Measurements from ENCODE around the gene SOX13.
A peak's percentile ranks its signal among the peaks of the same experiment; 100 is the strongest.
"Not testable (repeated sequence)": the region's sequence is repeated elsewhere in the genome, so short reads cannot be mapped to it uniquely, and the experiment has no call there.

The SOX13 gene

DNA sequence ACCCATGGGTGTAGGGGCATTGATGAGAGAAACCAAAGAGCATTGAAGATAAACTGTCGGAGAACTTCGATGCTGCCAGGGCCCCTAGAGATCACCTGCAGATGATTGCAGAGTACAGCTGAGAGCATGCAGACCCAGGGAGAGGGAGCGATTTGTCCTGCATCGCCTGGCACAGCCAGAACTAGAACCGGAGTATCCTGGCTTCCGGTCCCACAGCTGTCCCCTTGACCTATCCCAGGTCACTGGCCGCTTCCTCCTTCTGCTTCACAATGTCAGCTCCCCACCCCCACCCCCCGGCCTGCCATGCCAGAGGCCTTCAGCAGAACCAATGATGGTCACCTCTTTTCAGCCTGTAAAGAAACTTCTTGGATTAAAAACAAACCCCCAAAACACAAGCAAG lies 29.2 kb upstream of the SOX13 start:
- Histone ChIP-seq H3K27me3 (ENCODE audit: insufficient read depth, low read length) (peaks cover 12% of the 10 kb centered on the region), H3K36me3 (ENCODE audit: insufficient read depth, low read length) (no peaks in the 10 kb centered on the region), H3K9me3 (ENCODE audit: low read length) (no peaks in the 10 kb centered on the region), H3K4me1 (ENCODE audit: insufficient read depth, low read length) (no peaks in the 10 kb centered on the region), H3K4me3 (ENCODE audit: low read length) (no peak overlapping the region), H2AFZ (ENCODE audit: low read depth, low read length) (no peak overlapping the region)

DNA sequence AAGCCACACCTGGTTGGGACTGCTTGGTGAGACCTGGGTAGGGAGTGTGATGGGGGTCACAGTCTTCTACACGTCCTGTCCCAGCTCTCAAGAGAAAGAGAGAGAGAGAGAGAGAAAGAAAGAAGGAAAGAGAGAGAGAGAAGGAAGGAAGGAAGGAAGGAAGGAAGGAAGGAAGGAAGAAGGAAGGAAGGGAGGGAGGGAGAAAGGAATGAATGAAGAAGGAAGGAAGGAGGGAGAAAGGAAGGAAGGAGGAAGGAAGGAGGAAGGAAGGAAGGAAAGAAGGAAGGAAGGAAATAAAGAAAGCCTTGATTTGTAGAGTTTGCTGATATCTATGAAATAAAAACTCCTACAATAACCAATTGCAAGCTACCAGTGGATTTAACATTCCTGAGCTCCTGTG lies 28.5 kb upstream of the SOX13 start:
- H3K4me1 ChIP-seq (ENCODE audit: insufficient read depth, low read length) = no peaks in the 10 kb centered on the region
- H3K4me3 ChIP-seq (ENCODE audit: low read length) = no peak overlapping the region
- peaks cover 12% of the 10 kb centered on the region for H3K27me3 ChIP-seq (ENCODE audit: insufficient read depth, low read length)
- H2AFZ ChIP-seq (ENCODE audit: low read depth, low read length) = no peak overlapping the region
- no peaks in the 10 kb centered on the region for H3K9me3 ChIP-seq (ENCODE audit: low read length)
- H3K36me3 ChIP-seq (ENCODE audit: insufficient read depth, low read length) = no peaks in the 10 kb centered on the region

DNA sequence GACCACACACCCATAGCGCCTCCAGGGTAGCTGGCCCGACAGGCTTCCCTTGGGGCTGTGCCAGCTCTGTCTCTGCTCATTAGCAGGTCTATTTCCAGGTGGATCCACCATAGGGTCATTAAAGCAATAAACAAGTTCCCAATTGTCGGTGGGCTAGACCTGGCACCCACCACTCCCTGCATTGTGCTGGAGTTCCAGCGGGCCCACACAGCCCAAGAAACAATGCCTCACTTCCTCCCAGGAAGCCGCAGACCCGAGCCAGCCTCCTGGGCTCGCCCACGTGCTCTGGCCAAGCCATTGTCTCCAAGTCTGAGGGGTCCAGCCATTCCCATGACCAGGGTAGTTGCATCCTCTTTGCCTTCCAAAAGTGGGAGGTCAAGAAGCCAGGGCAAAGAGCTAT lies 27.5 kb upstream of the SOX13 start:
- no peaks in the 10 kb centered on the region for H3K36me3 ChIP-seq (ENCODE audit: insufficient read depth, low read length)
- H2AFZ ChIP-seq (ENCODE audit: low read depth, low read length) = no peak overlapping the region
- peaks cover 12% of the 10 kb centered on the region for H3K27me3 ChIP-seq (ENCODE audit: insufficient read depth, low read length)
- H3K4me3 ChIP-seq (ENCODE audit: low read length) = no peak overlapping the region
- no peaks in the 10 kb centered on the region for H3K9me3 ChIP-seq (ENCODE audit: low read length)
- H3K4me1 ChIP-seq (ENCODE audit: insufficient read depth, low read length) = no peaks in the 10 kb centered on the region

DNA sequence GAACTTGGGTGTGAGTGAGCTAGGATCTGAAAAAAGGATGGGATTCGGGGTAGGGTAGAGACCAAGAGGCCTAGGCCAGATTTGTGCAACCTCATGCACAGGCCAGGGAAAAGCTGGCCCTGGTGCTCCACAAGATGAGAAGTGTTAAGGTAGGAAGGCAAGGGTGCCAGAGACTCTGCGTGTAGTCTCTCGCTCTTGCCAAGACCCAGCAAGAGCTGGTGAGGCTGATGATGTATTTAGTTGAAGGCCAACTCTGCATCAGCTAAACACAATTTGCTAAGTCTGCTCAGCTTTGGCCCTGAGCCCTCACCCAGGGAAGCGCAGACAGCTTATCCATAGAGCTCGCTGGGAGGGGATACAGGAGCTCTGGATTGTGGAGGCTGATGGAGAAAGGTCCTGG lies 26.6 kb upstream of the SOX13 start:
- Histone ChIP-seq H2AFZ (ENCODE audit: low read depth, low read length) (no peak overlapping the region), H3K36me3 (ENCODE audit: insufficient read depth, low read length) (no peaks in the 10 kb centered on the region), H3K4me3 (ENCODE audit: low read length) (no peak overlapping the region), H3K9me3 (ENCODE audit: low read length) (no peaks in the 10 kb centered on the region), H3K27me3 (ENCODE audit: insufficient read depth, low read length) (peaks cover 12% of the 10 kb centered on the region), H3K4me1 (ENCODE audit: insufficient read depth, low read length) (peaks cover 1% of the 10 kb centered on the region)

- not testable (repeated sequence) for H2AFZ ChIP-seq (ENCODE audit: low read depth, low read length); H3K9me3 ChIP-seq (ENCODE audit: low read length); H3K4me1 ChIP-seq (ENCODE audit: insufficient read depth, low read length); H3K4me3 ChIP-seq (ENCODE audit: low read length); H3K27me3 ChIP-seq (ENCODE audit: insufficient read depth, low read length); H3K36me3 ChIP-seq (ENCODE audit: insufficient read depth, low read length)
Measured at GRCh38 chr1:204048796-204049195, 24.1 kb upstream of the SOX13 start.

DNA sequence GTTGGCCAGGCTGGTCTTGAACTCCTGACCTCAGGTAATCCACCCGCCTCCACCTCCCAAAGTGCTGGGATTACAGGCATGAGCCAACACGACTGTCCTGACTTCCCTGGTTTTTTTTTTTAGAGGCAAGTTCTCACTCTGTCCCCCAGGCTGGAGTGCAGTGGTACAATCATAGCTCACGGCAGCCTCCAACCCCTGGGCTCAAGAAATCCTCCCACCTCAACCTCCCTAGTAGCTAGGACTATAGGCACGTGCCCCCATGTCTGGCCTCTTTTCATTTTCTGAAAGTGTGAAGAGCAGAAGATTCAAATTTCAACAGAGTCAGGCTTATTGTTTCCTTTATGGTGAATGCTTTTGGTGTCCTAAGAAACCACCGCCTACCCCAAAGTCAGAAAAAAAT lies 21.7 kb upstream of the SOX13 start:
- no peak overlapping the region for H3K4me3 ChIP-seq (ENCODE audit: low read length)
- H3K36me3 ChIP-seq (ENCODE audit: insufficient read depth, low read length) = no peaks in the 10 kb centered on the region
- no peaks in the 10 kb centered on the region for H3K27me3 ChIP-seq (ENCODE audit: insufficient read depth, low read length)
- no peak overlapping the region for H2AFZ ChIP-seq (ENCODE audit: low read depth, low read length)
- H3K4me1 ChIP-seq (ENCODE audit: insufficient read depth, low read length) = peaks cover 3% of the 10 kb centered on the region
- H3K9me3 ChIP-seq (ENCODE audit: low read length) = no peaks in the 10 kb centered on the region

GRCh38 chr1:204051718-204052117 lies 21.2 kb upstream of the SOX13 start:
- Histone ChIP-seq H2AFZ (ENCODE audit: low read depth, low read length) (no peak overlapping the region), H3K27me3 (ENCODE audit: insufficient read depth, low read length) (no peaks in the 10 kb centered on the region), H3K4me3 (ENCODE audit: low read length) (no peak overlapping the region), H3K4me1 (ENCODE audit: insufficient read depth, low read length) (peaks cover 3% of the 10 kb centered on the region), H3K36me3 (ENCODE audit: insufficient read depth, low read length) (no peaks in the 10 kb centered on the region), H3K9me3 (ENCODE audit: low read length) (no peaks in the 10 kb centered on the region)

- Histone ChIP-seq H3K27me3 (ENCODE audit: insufficient read depth, low read length) (no peaks in the 10 kb centered on the region), H3K9me3 (ENCODE audit: low read length) (no peaks in the 10 kb centered on the region), H3K4me1 (ENCODE audit: insufficient read depth, low read length) (peaks cover 3% of the 10 kb centered on the region)
Measured at GRCh38 chr1:204053893-204054292, 19.0 kb upstream of the SOX13 start.

GRCh38 chr1:204059970-204060369 lies 12.9 kb upstream of the SOX13 start:
- Histone ChIP-seq H3K4me1 (ENCODE audit: insufficient read depth, low read length) (peaks cover 2% of the 10 kb centered on the region), H2AFZ (ENCODE audit: low read depth, low read length) (no peak overlapping the region), H3K9me3 (ENCODE audit: low read length) (no peaks in the 10 kb centered on the region), H3K4me3 (ENCODE audit: low read length) (no peak overlapping the region), H3K27me3 (ENCODE audit: insufficient read depth, low read length) (no peaks in the 10 kb centered on the region), H3K36me3 (ENCODE audit: insufficient read depth, low read length) (no peaks in the 10 kb centered on the region)

More at GRCh38 chr1:204053893-204054292, 19.0 kb upstream of the SOX13 start:
- no peaks in the 10 kb centered on the region for H3K36me3 ChIP-seq (ENCODE audit: insufficient read depth, low read length)
- H3K4me3 ChIP-seq (ENCODE audit: low read length) = no peak overlapping the region
- H2AFZ ChIP-seq (ENCODE audit: low read depth, low read length) = no peak overlapping the region

DNA sequence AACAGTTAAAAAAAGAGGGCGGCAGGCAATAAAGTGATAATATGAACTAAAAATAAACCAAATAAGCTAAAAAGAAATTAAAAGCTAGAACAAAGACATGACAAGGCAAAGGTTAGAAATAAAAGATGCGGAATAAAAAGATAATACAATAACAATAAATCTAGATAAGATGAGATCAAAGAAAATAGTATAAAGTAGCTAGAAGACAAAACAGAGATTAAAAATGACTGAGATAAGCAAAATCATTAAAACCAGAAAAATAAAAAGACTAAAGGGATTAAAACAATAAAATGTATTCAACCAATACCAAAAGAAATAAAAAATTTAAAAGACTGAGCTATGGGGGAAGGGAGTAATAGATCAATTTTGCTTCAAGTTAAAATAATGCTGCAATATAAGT lies 10.8 kb upstream of the SOX13 start:
- Histone ChIP-seq H3K9me3 (ENCODE audit: low read length) (no peaks in the 10 kb centered on the region), H3K4me3 (ENCODE audit: low read length) (no peak overlapping the region), H3K27me3 (ENCODE audit: insufficient read depth, low read length) (no peaks in the 10 kb centered on the region), H3K4me1 (ENCODE audit: insufficient read depth, low read length) (peaks cover 14% of the 10 kb centered on the region), H2AFZ (ENCODE audit: low read depth, low read length) (no peak overlapping the region), H3K36me3 (ENCODE audit: insufficient read depth, low read length) (no peaks in the 10 kb centered on the region)

- Histone ChIP-seq H3K9me3 (ENCODE audit: low read length) (no peaks in the 10 kb centered on the region), H3K4me1 (ENCODE audit: insufficient read depth, low read length) (peaks cover 14% of the 10 kb centered on the region), H3K36me3 (ENCODE audit: insufficient read depth, low read length) (no peaks in the 10 kb centered on the region), H3K4me3 (ENCODE audit: low read length) (peak overlapping the region; percentile 7), H3K27me3 (ENCODE audit: insufficient read depth, low read length) (no peaks in the 10 kb centered on the region), H2AFZ (ENCODE audit: low read depth, low read length) (peak overlapping the region; percentile 56)
Measured at GRCh38 chr1:204065174-204065985, 7.5 kb upstream of the SOX13 start.

- no peak overlapping the region for H3K4me3 ChIP-seq (ENCODE audit: low read length)
- H3K4me1 ChIP-seq (ENCODE audit: insufficient read depth, low read length) = peaks cover 14% of the 10 kb centered on the region
- no peak overlapping the region for H2AFZ ChIP-seq (ENCODE audit: low read depth, low read length)
- no peaks in the 10 kb centered on the region for H3K27me3 ChIP-seq (ENCODE audit: insufficient read depth, low read length)
- H3K9me3 ChIP-seq (ENCODE audit: low read length) = no peaks in the 10 kb centered on the region
- no peaks in the 10 kb centered on the region for H3K36me3 ChIP-seq (ENCODE audit: insufficient read depth, low read length)
Measured at GRCh38 chr1:204065986-204066300, 7.0 kb upstream of the SOX13 start.

GRCh38 chr1:204067935-204068334 lies 5.0 kb upstream of the SOX13 start:
- Histone ChIP-seq H3K9me3 (ENCODE audit: low read length) (no peaks in the 10 kb centered on the region), H3K36me3 (ENCODE audit: insufficient read depth, low read length) (no peaks in the 10 kb centered on the region), H3K27me3 (ENCODE audit: insufficient read depth, low read length) (no peaks in the 10 kb centered on the region), H3K4me1 (ENCODE audit: insufficient read depth, low read length) (peaks cover 14% of the 10 kb centered on the region), H2AFZ (ENCODE audit: low read depth, low read length) (no peak overlapping the region), H3K4me3 (ENCODE audit: low read length) (no peak overlapping the region)

DNA sequence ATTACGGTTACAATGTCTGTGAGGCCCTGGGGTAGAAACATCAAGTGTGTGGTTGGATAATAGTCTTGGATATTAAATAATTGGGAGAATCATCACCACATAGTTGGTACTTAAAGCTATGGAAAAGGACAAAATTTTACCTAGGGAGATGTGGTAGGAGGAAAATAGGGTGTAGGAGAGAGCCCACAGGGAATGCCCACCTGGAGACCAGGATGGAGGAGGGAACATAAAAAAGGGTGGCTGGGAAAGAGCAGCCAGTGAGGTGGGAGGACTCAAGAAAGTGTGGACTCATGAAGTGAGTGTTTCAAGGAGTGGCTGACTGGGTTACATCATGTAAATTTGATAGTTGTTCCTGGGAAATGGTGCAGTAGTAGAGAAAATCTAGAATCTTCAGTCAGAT lies 3.0 kb upstream of the SOX13 start:
- Histone ChIP-seq H3K27me3 (ENCODE audit: insufficient read depth, low read length) (no peaks in the 10 kb centered on the region), H3K4me1 (ENCODE audit: insufficient read depth, low read length) (peaks cover 13% of the 10 kb centered on the region), H2AFZ (ENCODE audit: low read depth, low read length) (no peak overlapping the region), H3K36me3 (ENCODE audit: insufficient read depth, low read length) (no peaks in the 10 kb centered on the region), H3K4me3 (ENCODE audit: low read length) (no peak overlapping the region), H3K9me3 (ENCODE audit: low read length) (no peaks in the 10 kb centered on the region)
